ENCODE measurements around the gene MACROD2.

DNA sequence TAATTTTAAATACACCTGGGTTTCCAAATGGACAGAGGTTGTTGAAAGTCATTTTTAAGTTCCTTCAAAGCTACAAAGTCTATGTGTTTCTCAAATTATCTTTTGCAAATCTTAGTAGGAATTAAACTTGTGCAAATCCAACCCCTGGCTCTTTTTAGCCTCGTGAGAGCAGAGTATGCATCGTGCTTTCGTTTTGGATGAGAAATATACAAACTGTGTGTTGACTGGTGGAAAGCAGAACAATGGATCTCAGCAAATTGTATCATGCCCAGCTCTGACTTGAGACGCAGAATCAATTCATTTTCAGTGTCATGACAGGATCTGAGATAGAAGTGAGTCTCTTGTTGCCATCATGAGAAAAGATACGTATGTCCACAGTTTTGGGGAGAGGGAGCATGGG is 884.5 kb downstream of the MACROD2 start:
- TF ChIP-seq, protein P1, sequence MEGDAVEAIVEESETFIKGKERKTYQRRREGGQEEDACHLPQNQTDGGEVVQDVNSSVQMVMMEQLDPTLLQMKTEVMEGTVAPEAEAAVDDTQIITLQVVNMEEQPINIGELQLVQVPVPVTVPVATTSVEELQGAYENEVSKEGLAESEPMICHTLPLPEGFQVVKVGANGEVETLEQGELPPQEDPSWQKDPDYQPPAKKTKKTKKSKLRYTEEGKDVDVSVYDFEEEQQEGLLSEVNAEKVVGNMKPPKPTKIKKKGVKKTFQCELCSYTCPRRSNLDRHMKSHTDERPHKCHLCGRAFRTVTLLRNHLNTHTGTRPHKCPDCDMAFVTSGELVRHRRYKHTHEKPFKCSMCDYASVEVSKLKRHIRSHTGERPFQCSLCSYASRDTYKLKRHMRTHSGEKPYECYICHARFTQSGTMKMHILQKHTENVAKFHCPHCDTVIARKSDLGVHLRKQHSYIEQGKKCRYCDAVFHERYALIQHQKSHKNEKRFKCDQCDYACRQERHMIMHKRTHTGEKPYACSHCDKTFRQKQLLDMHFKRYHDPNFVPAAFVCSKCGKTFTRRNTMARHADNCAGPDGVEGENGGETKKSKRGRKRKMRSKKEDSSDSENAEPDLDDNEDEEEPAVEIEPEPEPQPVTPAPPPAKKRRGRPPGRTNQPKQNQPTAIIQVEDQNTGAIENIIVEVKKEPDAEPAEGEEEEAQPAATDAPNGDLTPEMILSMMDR (IDR thresholded peaks at IDR 0.05), result no peak
- TF ChIP-seq POLR2A (IDR thresholded peaks at IDR 0.05) (no peak), EP300 (IDR thresholded peaks at IDR 0.05; ENCODE audit: low read depth) (no peak)
